CD14-positive monocyte (primary cell): Measurements from ENCODE around the gene SF1. TPM values are rescaled to one million over a fixed set of nuclear protein-coding genes. Genes with fewer than 3 reads are reported as not detected.

Experiments used
- DNase-seq, 3 donors: peaks; one replicate each; pipeline ENCODE4 v3.0.0-alpha.2; 2011 to 2022
- H2AFZ ChIP-seq: 2 replicates; pipeline ENCODE4 v1.6.0; 2012; ENCODE audit warnings: mild to moderate bottlenecking, low read depth, low read length, inconsistent platforms; ENCODE audit not compliant: insufficient read depth, poor library complexity, severe bottlenecking
- H3K27ac ChIP-seq, 2 donors: 1 replicate in 1 of 2; 2 replicates in 1 of 2; pipeline ENCODE4 v1.5.1; 2012 to 2013; ENCODE audit warnings: low read length in 2 of 2, control low read depth in 1 of 2, inconsistent platforms in 1 of 2, low read depth in 1 of 2, mild to moderate bottlenecking in 1 of 2
- H3K27me3 ChIP-seq, 2 donors: one replicate each; pipeline versions ENCODE4 v1.6.0 to v1.6.1; 2011 to 2013; ENCODE audit warnings: low read length in 2 of 2; ENCODE audit not compliant: control insufficient read depth in 2 of 2, insufficient read depth in 2 of 2
- H3K36me3 ChIP-seq, 2 donors: replicated peaks in 1 of 2; 1 replicate in 1 of 2; 2 replicates in 1 of 2; pipeline versions ENCODE4 v1.5.1 to v1.6.1; 2012 to 2013; ENCODE audit warnings: low read length in 2 of 2, control low read depth in 1 of 2, inconsistent platforms in 1 of 2, mild to moderate bottlenecking in 1 of 2; ENCODE audit not compliant: insufficient read depth in 2 of 2, control insufficient read depth in 1 of 2
- H3K4me1 ChIP-seq, 2 donors: 1 replicate in 1 of 2; 2 replicates in 1 of 2; pipeline versions ENCODE4 v1.5.1 to v1.6.1; 2012 to 2013; ENCODE audit warnings: low read length in 2 of 2, control low read depth in 1 of 2, inconsistent platforms in 1 of 2, mild to moderate bottlenecking in 1 of 2, moderate library complexity in 1 of 2; ENCODE audit not compliant: insufficient read depth in 2 of 2, control insufficient read depth in 1 of 2
- H3K4me2 ChIP-seq: replicated peaks from 2 replicates; pipeline ENCODE3; 2012; ENCODE audit warnings: low read length, moderate library complexity, mild to moderate bottlenecking; ENCODE audit not compliant: poor library complexity, severe bottlenecking; ENCODE audit errors: extremely low read depth
- H3K4me3 ChIP-seq, 3 experiments: fragments of 200-600 bp in 1 of 3; sonication (generic) in 1 of 3; replicated peaks in 1 of 3; 1 replicate in 2 of 3; 2 replicates in 1 of 3; pipeline ENCODE4 v1.5.1; 2011 to 2013; ENCODE audit warnings: low read length in 3 of 3, mild to moderate bottlenecking in 3 of 3, control low read depth in 2 of 3, low read depth in 2 of 3, inconsistent platforms in 1 of 3, moderate library complexity in 1 of 3
- H3K79me2 ChIP-seq: 2 replicates; pipeline ENCODE4 v1.6.0; 2012; ENCODE audit warnings: mild to moderate bottlenecking, control low read depth, inconsistent platforms, low read length, moderate library complexity; ENCODE audit not compliant: insufficient read depth
- H3K9ac ChIP-seq: 2 replicates; pipeline ENCODE4 v1.6.0; 2017; ENCODE audit warnings: low read length, mild to moderate bottlenecking; ENCODE audit not compliant: insufficient read depth, poor library complexity, severe bottlenecking
- H3K9me3 ChIP-seq, 2 donors: replicated peaks in 1 of 2; 1 replicate in 1 of 2; 2 replicates in 1 of 2; pipeline versions ENCODE4 v1.5.1 to v1.6.1; 2012 to 2013; ENCODE audit warnings: low read length in 2 of 2, control low read depth in 1 of 2; ENCODE audit not compliant: control insufficient read depth in 1 of 2, insufficient read depth in 1 of 2
- H4K20me1 ChIP-seq: 2 replicates; pipeline ENCODE4 v1.6.0; 2012; ENCODE audit warnings: mild to moderate bottlenecking, low read length, control low read depth, moderate library complexity; ENCODE audit not compliant: insufficient read depth
- H3K27ac Mint-ChIP-seq, 7 donors: one replicate each; pipeline ENCODE4 v1.8.0; 2020; ENCODE audit warnings: mild to moderate bottlenecking in 7 of 7, mixed read lengths in 7 of 7, moderate library complexity in 6 of 7, inconsistent platforms in 2 of 7
- H3K27me3 Mint-ChIP-seq, 3 donors: one replicate each; pipeline ENCODE4 v1.8.0; 2021 to 2022; ENCODE audit warnings: low read depth in 3 of 3, mild to moderate bottlenecking in 3 of 3, mixed read lengths in 3 of 3, moderate library complexity in 3 of 3, inconsistent platforms in 1 of 3
- H3K36me3 Mint-ChIP-seq, 2 donors: one replicate each; pipeline ENCODE4 v1.8.0; 2020; ENCODE audit warnings: mixed read lengths in 2 of 2, inconsistent platforms in 1 of 2, mild to moderate bottlenecking in 1 of 2
- H3K4me1 Mint-ChIP-seq: one replicate; pipeline ENCODE4 v1.8.0; 2020; ENCODE audit warnings: mild to moderate bottlenecking, mixed read lengths
- H3K4me3 Mint-ChIP-seq, 2 donors: one replicate each; pipeline ENCODE4 v1.8.0; 2020; ENCODE audit warnings: mild to moderate bottlenecking in 2 of 2, mixed read lengths in 2 of 2, moderate library complexity in 1 of 2
- H3K9me3 Mint-ChIP-seq, 7 donors: one replicate each; pipeline ENCODE4 v1.8.0; 2020 to 2022; ENCODE audit warnings: mixed read lengths in 7 of 7, mild to moderate bottlenecking in 6 of 7, moderate library complexity in 6 of 7, inconsistent platforms in 2 of 7
- CTCF ChIP-seq: fragments of 200-600 bp; IDR thresholded peaks from one replicate; pipeline ENCODE4 v1.8.0; 2022; ENCODE audit warnings: antibody characterized with exemption, mild to moderate bottlenecking
- WGBS: methylation state at CpG from one replicate; pipeline ENCODE4 v1.1.5; 2013; ENCODE audit warnings: missing lambda C conversion rate; ENCODE audit not compliant: insufficient coverage; 5-methylcytosine and 5-hydroxymethylcytosine counted together
- intact Hi-C, 2 donors: fragments of 100-400 bp; cut with micrococcal nuclease; formaldehyde crosslinking; loops; one replicate each; pipeline versions ENCODE4 v1.15.0 to v1.15.1; 2023
- polyA plus RNA-seq, 3 donors: library from polyadenylated mRNA; depleted of rRNA in 1 of 3; unstranded in 2 of 3; stranded (reverse) in 1 of 3; fragments of 300-500 nt in 2 of 3; fragments of >200 nt in 1 of 3; fragmentation: Illumina TruSeq in 2 of 3; gene quantifications; 1 replicate in 2 of 3; 2 replicates in 1 of 3; pipeline ENCODE4 v1.2.3, GENCODE V29; 2012 to 2021

Gene SF1
- polyA plus RNA-seq, 3 donors = 31.6 to 302 (median 47.7) TPM

GRCh38 chr11:64772303-64773018, 5.9 kb downstream of the SF1 start:
- WGBS = no CpG with 5 or more reads among the region's 3 CpGs
- H3K4me3 ChIP-seq = peak overlapping the region; percentile 8 to 73 (median 35)

GRCh38 chr11:64771861-64772260, 6.5 kb downstream of the SF1 start:
- H4K20me1 ChIP-seq = peaks cover 98% of the 10 kb centered on the region
- no peak for TF ChIP-seq CTCF

More at GRCh38 chr11:64772303-64773018, 5.9 kb downstream of the SF1 start:
- no peaks in the 10 kb centered on the region for H3K9me3 ChIP-seq
- H3K36me3 ChIP-seq = peaks cover 83 to 89% of the 10 kb centered on the region in 2 donors
- H3K4me2 ChIP-seq = peak overlapping the region; percentile 84
- no peak overlapping the region for H2AFZ ChIP-seq
- H3K27me3 Mint-ChIP-seq = peaks cover 0 to 1% (median 0%) of the 10 kb centered on the region in 3 donors
- H4K20me1 ChIP-seq = peaks cover 98% of the 10 kb centered on the region
- H3K27ac Mint-ChIP-seq = peak overlapping the region; percentile 85 to 94 (median 92)
- H3K36me3 Mint-ChIP-seq = peaks cover 96 to 99% of the 10 kb centered on the region in 2 donors
- H3K4me1 Mint-ChIP-seq = peaks cover 61% of the 10 kb centered on the region
- H3K4me3 Mint-ChIP-seq = peak overlapping the region; percentile 58 to 75
- peaks cover 38 to 55% of the 10 kb centered on the region in 2 donors for H3K4me1 ChIP-seq
- H3K9ac ChIP-seq = no peak overlapping the region
- no peaks in the 10 kb centered on the region for H3K27me3 ChIP-seq
- H3K27ac ChIP-seq = peak overlapping the region; percentile 53 to 73
- no peaks in the 10 kb centered on the region for H3K9me3 Mint-ChIP-seq
- intact Hi-C loops = loop anchor here in 1 of 2 donors (2.0 kb wide), 1 partner anchor 28 kb away; the partner anchor contains the start of gene RASGRP2
- peaks cover 98% of the 10 kb centered on the region for H3K79me2 ChIP-seq
- peak; percentile 47 to 83 (median 78) for DNase-seq
- no peak for TF ChIP-seq CTCF

More at GRCh38 chr11:64771861-64772260, 6.5 kb downstream of the SF1 start:
- Mint-ChIP-seq H3K36me3 (peaks cover 97 to 99% of the 10 kb centered on the region in 2 donors), H3K27me3 (peaks cover 0 to 1% (median 0%) of the 10 kb centered on the region in 3 donors), H3K9me3 (no peaks in the 10 kb centered on the region), H3K4me3 (peak overlapping the region; percentile 58 to 75), H3K4me1 (peaks cover 56% of the 10 kb centered on the region), H3K27ac (peak overlapping the region; percentile 85 to 94 (median 92))
- DNase-seq = peak; percentile 33 to 48 (median 46)
- H3K4me3 ChIP-seq = peak overlapping the region; percentile 8 to 73 (median 35)
- H3K79me2 ChIP-seq = peaks cover 98% of the 10 kb centered on the region
- peak overlapping the region in 1 of 2 donors; percentile 73 for H3K27ac ChIP-seq
- peak overlapping the region; percentile 84 for H3K4me2 ChIP-seq
- intact Hi-C loops = loop anchor here (2.0 kb wide), 1 partner anchor 27 kb away; the partner anchor contains the start of gene RASGRP2 (in 2 of the 2)
- no peak overlapping the region for H3K9ac ChIP-seq
- H3K4me1 ChIP-seq = peaks cover 32 to 51% of the 10 kb centered on the region in 2 donors
- H3K36me3 ChIP-seq = peaks cover 89 to 94% of the 10 kb centered on the region in 2 donors
- H3K27me3 ChIP-seq = no peaks in the 10 kb centered on the region
- H3K9me3 ChIP-seq = no peaks in the 10 kb centered on the region
- H2AFZ ChIP-seq = no peak overlapping the region
- no CpG with 5 or more reads among the region's 2 CpGs for WGBS
